ENCODE results near the gene LEPROT.
"Not testable (repeated sequence)": the region's sequence is repeated elsewhere in the genome, so short reads cannot be mapped to it uniquely, and the experiment has no call there.

The LEPROT gene, protein sequence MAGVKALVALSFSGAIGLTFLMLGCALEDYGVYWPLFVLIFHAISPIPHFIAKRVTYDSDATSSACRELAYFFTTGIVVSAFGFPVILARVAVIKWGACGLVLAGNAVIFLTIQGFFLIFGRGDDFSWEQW

GRCh38 chr1:65420590-65421350 lies at the start of gene LEPROT, which contains the start of gene LEPR:
Gene LEPROT (plus strand): TSS chr1:65420668. CDS start chr1:65420725, 57 bp downstream.
Gene LEPR (plus strand): TSS chr1:65420668. CDS start chr1:65565566, 144,898 bp downstream.
- DNase-seq (ENCODE audit: low read depth) = no peak

DNA sequence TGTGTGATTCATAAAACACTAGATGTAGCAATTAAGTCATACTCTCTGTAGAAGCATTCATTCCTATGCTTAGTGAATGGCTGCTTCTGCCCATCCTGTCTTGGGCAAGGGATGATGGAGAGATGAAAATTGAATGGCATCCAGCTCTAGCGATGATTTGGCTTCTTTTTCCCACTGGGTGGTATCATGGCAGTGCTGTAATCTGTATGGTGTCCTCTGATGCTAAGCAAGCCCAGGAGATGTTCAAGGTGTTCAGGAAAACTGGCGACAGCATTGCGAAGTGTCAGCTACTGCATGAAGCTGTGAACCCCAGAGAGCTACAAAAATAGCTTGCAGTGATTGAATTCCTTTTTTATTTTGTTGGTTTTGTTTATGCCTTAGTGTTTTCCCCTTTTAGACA lies 48.9 kb upstream of the LEPROT start:
- no peak for DNase-seq (ENCODE audit: low read depth)

DNA sequence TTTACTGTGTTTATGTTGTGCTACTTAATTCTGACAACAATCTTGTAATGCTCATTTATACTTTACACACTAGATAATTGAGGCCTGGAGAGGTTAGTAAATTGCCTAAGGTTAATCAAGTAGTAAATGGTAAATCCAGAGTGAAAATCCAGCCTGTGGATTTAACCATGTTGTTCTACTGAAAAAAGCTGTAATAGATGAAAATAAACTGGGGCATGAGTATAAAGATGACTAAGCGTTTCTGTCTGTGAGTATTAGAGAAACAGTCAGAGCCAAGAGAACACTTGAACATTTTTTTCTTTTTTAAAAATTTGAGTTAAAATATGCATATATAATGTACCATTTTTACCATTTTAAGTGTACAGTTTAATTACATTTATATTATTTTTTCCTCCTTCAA lies 47.9 kb upstream of the LEPROT start:
- DNase-seq (ENCODE audit: low read depth) = no peak

- no peak for DNase-seq (ENCODE audit: low read depth)
Observed at GRCh38 chr1:65377496-65378246, 42.8 kb upstream of the LEPROT start.

DNA sequence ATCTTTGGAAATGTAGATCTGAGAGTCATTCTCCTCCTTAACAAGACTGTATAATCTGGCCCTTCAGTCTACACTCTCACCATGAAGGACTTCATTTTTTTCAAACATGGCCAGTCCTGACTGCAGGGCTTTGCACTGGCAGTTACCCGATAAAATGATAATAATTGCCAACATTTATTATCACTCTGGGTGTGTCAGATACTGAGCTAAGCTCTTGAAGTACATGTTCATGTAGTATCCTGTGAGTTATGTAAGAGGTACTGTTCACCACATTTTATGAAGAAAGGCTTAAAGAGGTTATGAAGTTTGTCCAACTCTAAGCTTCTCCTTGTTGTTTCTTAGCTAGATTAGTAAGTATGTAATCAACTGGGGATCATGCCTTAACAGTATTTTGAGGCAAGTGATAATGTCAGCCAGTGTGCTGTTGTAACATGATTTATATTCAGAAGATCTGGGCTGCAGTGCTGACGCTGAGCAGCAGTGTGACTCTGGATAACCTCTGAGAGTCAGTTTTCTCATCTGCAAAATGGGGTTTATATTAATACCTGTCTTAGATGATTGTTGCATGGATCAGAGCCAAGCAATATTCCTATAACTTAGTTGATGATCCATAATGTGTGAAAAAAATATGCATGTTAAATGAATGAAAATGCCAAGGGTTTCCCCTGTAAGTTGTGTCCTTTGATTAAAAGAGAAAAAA lies 42.1 kb upstream of the LEPROT start:
- DNase-seq (ENCODE audit: low read depth) = no peak

DNA sequence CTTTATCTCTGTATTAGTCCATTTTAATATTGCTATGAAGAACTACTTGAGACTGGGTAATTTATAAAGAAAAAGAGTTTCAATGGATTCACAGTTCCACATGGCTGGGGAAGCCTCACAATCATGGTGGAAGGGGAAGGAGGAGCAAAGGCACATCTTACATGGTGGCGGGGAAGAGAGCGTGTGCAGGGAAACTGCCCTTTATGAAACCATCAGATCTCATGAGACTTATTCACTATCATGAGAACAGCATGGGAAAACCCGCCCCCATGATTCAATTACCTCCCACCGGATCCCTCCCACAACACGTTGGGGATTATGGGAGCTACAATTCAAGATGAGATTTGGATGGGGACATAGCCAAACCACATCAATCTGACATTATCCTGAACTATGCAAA lies 36.0 kb upstream of the LEPROT start:
- DNase-seq (ENCODE audit: low read depth) = not testable (repeated sequence)

DNA sequence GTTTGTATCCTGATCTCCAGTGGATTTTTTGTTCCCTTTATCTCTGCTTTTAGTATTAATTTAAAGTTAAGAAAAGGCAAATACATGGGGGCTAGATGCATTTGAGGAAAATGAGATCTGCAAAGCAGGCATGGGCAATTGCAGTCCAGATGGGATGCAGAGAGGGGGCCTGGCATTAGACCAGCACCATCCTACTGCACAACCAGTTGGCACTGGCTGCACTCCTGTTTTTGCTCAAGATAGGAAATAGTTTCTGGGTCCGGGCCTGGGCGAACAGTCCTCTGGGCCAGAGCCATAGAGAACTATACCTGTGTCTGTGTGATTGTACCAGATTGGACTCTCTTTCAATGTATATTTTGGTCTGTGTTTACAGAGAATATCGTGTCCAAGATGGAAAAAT lies 34.0 kb upstream of the LEPROT start:
- no peak for DNase-seq (ENCODE audit: low read depth)

- DNase-seq (ENCODE audit: low read depth) = no peak
Observed at GRCh38 chr1:65387821-65388220, 32.6 kb upstream of the LEPROT start.

DNA sequence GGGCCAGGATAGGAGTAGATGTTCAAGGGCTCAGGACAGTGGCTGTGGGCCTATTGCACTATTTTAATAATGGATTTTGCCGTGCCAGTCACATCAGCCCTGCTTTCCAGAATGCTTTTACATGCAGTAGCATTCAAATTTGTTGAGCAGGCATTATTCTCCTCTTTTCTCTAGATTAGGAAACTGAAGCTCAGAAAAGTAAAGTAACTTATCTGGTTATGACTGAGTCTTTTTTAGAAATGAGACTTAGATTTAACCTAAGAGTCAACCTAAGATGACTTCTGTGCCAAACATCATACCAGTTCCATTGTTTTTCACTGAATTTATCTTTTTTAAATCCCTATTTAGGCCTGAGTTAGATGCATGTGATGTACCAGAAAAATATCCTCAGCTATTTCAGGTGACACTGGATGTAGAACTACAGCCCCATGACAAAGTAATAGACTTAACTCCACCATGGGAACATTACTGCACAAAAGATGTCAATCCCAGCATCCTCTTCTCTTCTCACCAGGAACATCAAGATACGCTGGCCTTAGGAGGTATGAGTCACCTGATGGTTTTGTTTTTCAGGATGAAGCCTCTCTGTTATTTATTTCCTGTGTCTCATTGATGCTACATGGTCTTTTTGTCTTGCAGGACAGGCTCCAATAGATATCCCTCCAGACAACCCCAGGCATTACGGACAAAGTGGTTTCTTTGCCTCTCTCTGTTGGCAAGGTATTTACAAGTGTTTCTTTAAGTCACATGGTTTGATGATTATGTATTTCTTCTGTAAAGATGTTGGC lies 31.4 kb upstream of the LEPROT start:
- DNase-seq (ENCODE audit: low read depth) = no peak

DNA sequence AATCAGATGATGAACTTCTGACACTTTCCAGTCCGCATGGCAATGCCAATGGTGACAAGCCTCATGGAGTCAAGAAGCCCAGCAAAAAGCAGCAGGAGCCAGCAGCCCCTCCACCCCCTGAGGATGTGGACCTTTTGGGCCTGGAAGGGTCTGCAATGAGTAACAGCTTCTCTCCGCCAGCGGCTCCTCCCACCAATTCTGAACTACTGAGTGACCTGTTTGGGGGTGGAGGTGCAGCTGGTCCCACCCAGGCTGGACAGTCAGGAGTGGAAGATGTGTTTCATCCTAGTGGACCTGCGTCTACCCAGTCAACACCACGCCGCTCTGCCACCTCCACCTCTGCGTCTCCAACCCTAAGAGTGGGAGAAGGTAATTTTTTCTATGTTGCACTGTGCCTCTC lies 28.0 kb upstream of the LEPROT start:
- DNase-seq (ENCODE audit: low read depth) = no peak

DNA sequence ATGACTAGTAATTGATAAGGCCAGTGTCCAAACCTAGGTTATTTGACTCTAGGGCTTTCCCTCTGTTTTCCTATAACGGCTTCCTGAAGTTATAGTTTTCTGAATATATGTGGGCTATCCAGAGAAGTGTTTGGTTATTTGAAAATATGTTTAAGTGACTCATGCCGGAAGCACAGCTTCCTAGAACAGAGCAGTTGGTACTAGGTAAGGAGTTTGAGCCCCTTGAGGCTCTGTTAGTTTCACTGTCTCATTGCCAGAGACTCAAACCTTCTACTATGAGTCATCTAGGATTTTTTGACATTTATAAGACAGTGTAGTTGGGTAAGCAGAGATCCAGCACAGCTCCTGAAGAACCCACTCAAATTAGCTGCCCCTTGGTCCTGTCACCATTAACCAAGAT lies 27.1 kb upstream of the LEPROT start:
- DNase-seq (ENCODE audit: low read depth) = no peak

DNA sequence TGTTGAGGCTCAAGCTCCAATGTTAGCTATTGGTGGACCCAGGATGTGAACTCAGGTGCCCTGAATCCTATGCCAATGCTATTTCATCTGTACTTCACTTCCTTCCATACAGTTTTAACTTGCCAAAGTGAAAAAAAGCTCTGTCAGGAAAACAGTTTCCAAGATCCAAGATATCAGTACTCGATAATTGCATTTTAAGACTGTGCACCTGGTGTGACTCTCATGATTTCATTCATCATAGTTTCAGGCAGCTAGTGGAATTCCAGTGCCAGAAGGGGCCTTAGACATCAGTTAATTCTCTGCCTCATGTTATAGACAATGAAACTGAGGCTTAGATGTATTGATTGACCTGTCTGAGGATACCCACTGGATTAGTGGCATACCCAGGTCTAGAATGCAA lies 26.5 kb upstream of the LEPROT start:
- no peak for DNase-seq (ENCODE audit: low read depth)

- no peak for DNase-seq (ENCODE audit: low read depth)
Observed at GRCh38 chr1:65395887-65396612, 24.4 kb upstream of the LEPROT start.

GRCh38 chr1:65398083-65398482 lies 22.4 kb upstream of the LEPROT start:
- no peak for DNase-seq (ENCODE audit: low read depth)

GRCh38 chr1:65399003-65399402 lies 21.5 kb upstream of the LEPROT start:
- no peak for DNase-seq (ENCODE audit: low read depth)

GRCh38 chr1:65401612-65402011 lies 18.9 kb upstream of the LEPROT start:
- DNase-seq (ENCODE audit: low read depth) = no peak

DNA sequence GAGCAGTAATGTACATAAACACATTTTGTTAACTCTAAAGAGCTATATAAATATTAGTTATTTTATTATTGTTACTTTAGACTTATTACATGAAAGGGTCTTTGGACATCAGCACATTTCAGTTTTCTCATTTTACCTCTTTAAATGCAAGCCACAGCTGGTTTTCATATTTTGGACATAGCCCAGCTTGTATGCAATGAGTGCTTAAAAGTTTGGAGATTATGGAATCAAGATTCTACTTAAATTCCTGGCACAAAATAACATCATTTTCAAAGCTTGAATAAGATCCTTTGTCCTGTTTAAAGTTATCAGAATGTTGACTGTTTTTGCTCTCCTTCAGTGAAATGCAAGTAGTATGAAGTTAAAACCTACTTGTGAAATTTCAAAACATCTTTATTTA lies 15.5 kb upstream of the LEPROT start:
- no peak for DNase-seq (ENCODE audit: low read depth)

- DNase-seq (ENCODE audit: low read depth) = no peak
Observed at GRCh38 chr1:65407877-65408276, 12.6 kb upstream of the LEPROT start.

DNA sequence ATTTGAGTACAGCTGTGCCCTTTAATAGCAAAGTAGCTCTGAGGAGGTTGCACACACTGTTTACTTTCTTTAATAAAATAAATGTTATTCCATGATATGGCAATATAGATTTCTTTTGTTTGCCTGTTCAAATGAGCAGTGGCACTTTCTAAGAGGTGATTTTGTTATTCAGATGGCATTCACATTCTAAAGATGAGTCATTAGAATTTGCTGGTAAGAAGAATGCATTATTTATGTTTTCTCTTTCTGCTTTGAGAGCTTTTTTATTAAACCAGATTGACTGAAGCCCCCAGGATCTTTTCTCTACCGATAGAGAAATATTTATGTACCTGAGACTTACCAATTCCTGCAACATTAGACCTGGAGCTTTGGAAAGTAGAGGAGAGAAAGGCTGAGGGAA lies 11.2 kb upstream of the LEPROT start:
- DNase-seq (ENCODE audit: low read depth) = no peak

GRCh38 chr1:65409816-65410326 lies 10.6 kb upstream of the LEPROT start:
- no peak for DNase-seq (ENCODE audit: low read depth)

Data from T-helper 22 cell (primary cell).